ENCODE data around the gene PSMC2. TPM values are rescaled to one million over a fixed set of nuclear protein-coding genes. Genes with fewer than 3 reads are reported as not detected.

The PSMC2 gene
- total and polyA plus RNA-seq, 10 of the 15 experiments (the other 5 are each of a cell fraction or from before 2014, with no cell fraction given) = 117 to 347 (median 220) TPM

GRCh38 chr7:103343332-103343731 lies 4.1 kb upstream of the PSMC2 start (continued):
- TF ChIP-seq NFYA (IDR thresholded peaks at IDR 0.05; ENCODE audit: borderline replicate concordance, low read depth, low read length) = no peak
- TF ChIP-seq NFYB (IDR thresholded peaks at IDR 0.05; ENCODE audit: insufficient read depth, low read depth, low read length) = no peak
- TF ChIP-seq, protein P1, sequence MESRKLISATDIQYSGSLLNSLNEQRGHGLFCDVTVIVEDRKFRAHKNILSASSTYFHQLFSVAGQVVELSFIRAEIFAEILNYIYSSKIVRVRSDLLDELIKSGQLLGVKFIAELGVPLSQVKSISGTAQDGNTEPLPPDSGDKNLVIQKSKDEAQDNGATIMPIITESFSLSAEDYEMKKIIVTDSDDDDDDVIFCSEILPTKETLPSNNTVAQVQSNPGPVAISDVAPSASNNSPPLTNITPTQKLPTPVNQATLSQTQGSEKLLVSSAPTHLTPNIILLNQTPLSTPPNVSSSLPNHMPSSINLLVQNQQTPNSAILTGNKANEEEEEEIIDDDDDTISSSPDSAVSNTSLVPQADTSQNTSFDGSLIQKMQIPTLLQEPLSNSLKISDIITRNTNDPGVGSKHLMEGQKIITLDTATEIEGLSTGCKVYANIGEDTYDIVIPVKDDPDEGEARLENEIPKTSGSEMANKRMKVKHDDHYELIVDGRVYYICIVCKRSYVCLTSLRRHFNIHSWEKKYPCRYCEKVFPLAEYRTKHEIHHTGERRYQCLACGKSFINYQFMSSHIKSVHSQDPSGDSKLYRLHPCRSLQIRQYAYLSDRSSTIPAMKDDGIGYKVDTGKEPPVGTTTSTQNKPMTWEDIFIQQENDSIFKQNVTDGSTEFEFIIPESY (IDR thresholded peaks at IDR 0.05) = no peak
- no peak for TF ChIP-seq RAD21 (IDR thresholded peaks at IDR 0.05; ENCODE audit: insufficient read depth, low read depth, low read length)
- no peak for TF ChIP-seq SREBF2 (IDR thresholded peaks at IDR 0.05; ENCODE audit: low read length)
- no peak for TF ChIP-seq STAT1 (conservative IDR thresholded peaks at IDR 0.05)
- no peak for TF ChIP-seq MYC (IDR thresholded peaks at IDR 0.05; ENCODE audit: insufficient read depth, insufficient read length, insufficient replicate concordance, low read length, severe bottlenecking)

GRCh38 chr7:103343758-103344452 lies 3.5 kb upstream of the PSMC2 start:
- peak overlapping the region; percentile 92 for H3K9ac ChIP-seq (ENCODE audit: control insufficient read depth, insufficient read depth, low read length)
- under 1% methylated on average over 26 of the region's 26 CpGs for WGBS (ENCODE audit: insufficient coverage, insufficient replicate concordance, low lambda C conversion rate, missing lambda C conversion rate)
- H3K27me3 ChIP-seq (replicated peaks in 1 of 2; ENCODE audit: control insufficient read depth in 2 of 2, insufficient read depth in 2 of 2, low read length in 1 of 2) = no peaks in the 10 kb centered on the region
- RAD21 ChIA-PET (ENCODE audit: unreplicated experiment) = interaction anchor here (0.6 kb wide), 2 partner anchors 15 to 211 kb away, joined by 3 read pairs; no protein-coding TSS in a partner anchor
- no peaks in the 10 kb centered on the region for H4K20me1 ChIP-seq (ENCODE audit: control insufficient read depth, insufficient read depth)
- peak overlapping the region; percentile 77 for H3K4me2 ChIP-seq (ENCODE audit: control insufficient read depth, insufficient read depth)
- CTCF ChIA-PET = interaction anchor here (1.2 to 1.5 kb wide), 3 partner anchors 14 to 62 kb away, joined by 3 read pairs; no protein-coding TSS in a partner anchor
- DNase-seq (ENCODE audit: low read depth, low spot score) (no peak), FAIRE-seq (no peak), ATAC-seq (peak; percentile 32)
- H3K36me3 ChIP-seq (ENCODE audit: control insufficient read depth in 2 of 2, insufficient read depth in 2 of 2, low read length in 1 of 2) = peaks cover 0 to 19% of the 10 kb centered on the region in 2 experiments; a peak in 2 of 4 replicates
- SMC1A ChIA-PET (ENCODE audit: uncharacterized antibody, unreplicated experiment) = interaction anchor here (0.8 to 1.9 kb wide), 4 partner anchors 8 to 48 kb away, joined by 3 to 5 read pairs (median 4); no protein-coding TSS in a partner anchor
- H3K27ac ChIP-seq (ENCODE audit: control insufficient read depth, insufficient read depth) = peak overlapping the region; percentile 87
- POLR2A ChIA-PET = interaction anchor here (0.5 kb wide), 1 partner anchor 10 kb away, joined by 4 read pairs; no protein-coding TSS in a partner anchor
- H2AFZ ChIP-seq (ENCODE audit: control insufficient read depth, low read depth, low read length) = peak overlapping the region; percentile 97
- intact Hi-C loops (cut with micrococcal nuclease; ENCODE audit: unreplicated experiment) = loop anchor here (1.0 to 10.0 kb wide), 3 partner anchors 47 to 199 kb away; partner anchors contain the start of genes NAPEPLD and PMPCB
- peak overlapping the region; percentile 83 for H3K4me3 ChIP-seq
- peaks cover 70% of the 10 kb centered on the region for H3K79me2 ChIP-seq (ENCODE audit: control insufficient read depth, insufficient read depth, low read length)
- TSS peak; percentile 63 for BruUV-seq (replicated peaks)
- in situ Hi-C loops (cut with MboI) = loop anchor here (25.0 kb wide), 1 partner anchor 1743 kb away; no protein-coding TSS in a partner anchor
- H3K9me3 ChIP-seq (replicated peaks; ENCODE audit: control insufficient read depth, insufficient read depth, low read length) = no peaks in the 10 kb centered on the region
- peaks cover 7% of the 10 kb centered on the region for H3K4me1 ChIP-seq (ENCODE audit: control insufficient read depth, insufficient read depth, low read length)
- TF ChIP-seq ZNF24 (IDR thresholded peaks at IDR 0.05) (no peak), CHD4 (IDR thresholded peaks at IDR 0.05) (no peak), KAT2A (conservative IDR thresholded peaks at IDR 0.05; ENCODE audit: control insufficient read depth, low read depth, low read length) (no peak), ZZZ3 (IDR thresholded peaks at IDR 0.05; ENCODE audit: control insufficient read depth, insufficient read length, low read depth) (no peak), SMAD1 (IDR thresholded peaks at IDR 0.05; ENCODE audit: low read depth, partially characterized antibody) (no peak), RCOR1 (conservative IDR thresholded peaks at IDR 0.05; ENCODE audit: low read depth, low read length) (no peak), CREM (IDR thresholded peaks at IDR 0.05; ENCODE audit: low read depth) (no peak), MTA3 (IDR thresholded peaks at IDR 0.05; ENCODE audit: borderline replicate concordance, low read length) (peak; percentile 7; the same call in 1 of the 2 replicates), PKNOX1 (IDR thresholded peaks at IDR 0.05) (no peak), NFYB (IDR thresholded peaks at IDR 0.05; ENCODE audit: insufficient read depth, low read depth, low read length) (no peak), CBX5 (IDR thresholded peaks at IDR 0.05; ENCODE audit: low read depth) (no peak), NBN (IDR thresholded peaks at IDR 0.05) (no peak)
- TF ChIP-seq, protein P2, sequence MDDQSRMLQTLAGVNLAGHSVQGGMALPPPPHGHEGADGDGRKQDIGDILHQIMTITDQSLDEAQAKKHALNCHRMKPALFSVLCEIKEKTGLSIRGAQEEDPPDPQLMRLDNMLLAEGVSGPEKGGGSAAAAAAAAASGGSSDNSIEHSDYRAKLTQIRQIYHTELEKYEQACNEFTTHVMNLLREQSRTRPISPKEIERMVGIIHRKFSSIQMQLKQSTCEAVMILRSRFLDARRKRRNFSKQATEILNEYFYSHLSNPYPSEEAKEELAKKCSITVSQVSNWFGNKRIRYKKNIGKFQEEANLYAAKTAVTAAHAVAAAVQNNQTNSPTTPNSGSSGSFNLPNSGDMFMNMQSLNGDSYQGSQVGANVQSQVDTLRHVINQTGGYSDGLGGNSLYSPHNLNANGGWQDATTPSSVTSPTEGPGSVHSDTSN (IDR thresholded peaks at IDR 0.05; ENCODE audit: insufficient replicate concordance, low read depth, low read length) = no peak
